ENCODE measurements around the gene NPB.
A peak's percentile ranks its signal among the peaks of the same experiment; 100 is the strongest.

Gene NPB

DNA sequence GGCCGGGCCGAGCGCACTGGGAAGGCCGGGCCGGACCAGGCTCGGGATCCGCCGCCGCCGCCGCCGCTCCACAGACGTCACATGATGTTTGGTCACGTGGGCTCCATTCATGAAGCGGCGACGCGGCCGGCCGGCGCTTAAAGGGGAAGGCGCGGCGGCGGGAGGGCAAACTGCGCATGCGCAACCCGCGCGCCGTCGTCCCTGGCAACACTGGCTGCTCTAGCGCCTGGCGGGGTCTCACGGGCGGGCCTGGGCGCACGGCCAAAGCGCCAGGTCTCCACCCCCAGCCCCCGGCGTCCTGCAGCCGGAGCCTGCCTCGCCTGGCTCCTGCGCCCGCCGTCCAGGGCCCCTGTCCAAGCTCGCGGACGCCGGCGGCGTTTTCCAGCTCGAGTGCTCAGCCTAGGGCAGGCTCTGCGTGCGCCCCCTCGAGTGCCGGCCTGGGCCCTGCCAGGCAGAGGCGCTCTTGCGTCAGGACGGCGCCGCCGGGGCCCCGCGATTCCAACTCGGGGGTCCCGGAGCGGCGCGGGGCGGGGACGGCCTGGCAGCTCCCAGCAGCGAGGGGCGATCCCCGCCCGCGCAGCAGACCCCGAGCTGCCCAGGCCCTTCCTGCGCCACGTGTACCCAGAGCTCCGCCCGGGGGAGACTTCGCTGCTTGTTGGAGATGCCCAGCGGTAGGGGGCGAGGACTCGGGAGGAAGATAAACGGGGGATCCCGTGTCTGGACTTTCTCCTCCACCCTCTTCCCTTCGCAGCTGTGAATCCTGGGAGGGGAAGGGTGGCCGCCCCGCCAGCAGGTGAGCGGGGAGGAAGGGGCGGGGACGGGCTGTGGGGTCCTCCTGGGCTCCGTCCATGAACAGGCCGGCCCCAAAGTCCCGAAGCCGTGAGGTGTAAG lies 25.9 kb downstream of the NPB start, which contains the start of gene MAFG:
MAFG (minus strand) TSS at position 83 of the 891 bp plus-strand sequence. CDS start 4,550 bp downstream, outside the sequence.
- peak; percentile 86 for DNase-seq

DNA sequence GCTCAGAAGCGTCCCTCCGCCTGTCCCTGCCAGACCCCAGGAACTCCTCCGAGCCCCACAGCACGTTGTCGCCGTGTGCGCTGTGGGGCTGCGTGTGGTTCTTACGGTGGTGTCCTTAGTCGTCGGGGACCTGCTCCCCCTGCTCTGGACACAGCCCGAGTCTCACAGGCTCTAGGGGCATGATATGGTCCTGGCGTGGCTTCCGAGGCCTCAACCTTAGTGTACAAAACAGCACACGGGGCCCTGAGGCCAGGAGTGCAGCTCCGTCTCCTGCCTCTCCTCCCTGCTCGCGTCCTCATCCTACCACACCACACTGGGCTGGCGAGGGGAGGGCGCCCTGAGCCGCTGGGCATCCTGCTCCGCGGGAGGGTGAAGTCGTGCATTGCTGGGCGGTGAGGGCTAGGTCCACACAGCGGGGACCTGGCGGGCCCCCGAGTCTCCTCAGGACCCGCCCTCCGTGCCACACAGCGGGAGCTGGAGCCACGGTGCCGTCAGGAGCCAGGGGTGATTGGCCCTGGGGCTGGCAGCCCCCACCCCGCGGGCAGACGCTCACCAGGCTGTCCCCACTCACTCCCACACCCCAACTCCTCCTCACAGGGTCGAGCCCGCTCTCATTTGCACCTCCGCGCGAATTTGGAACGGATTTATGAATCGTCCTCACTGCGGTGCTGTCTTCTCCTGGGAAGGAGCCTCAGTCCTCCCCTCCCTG lies 26.7 kb downstream of the NPB start:
- DNase-seq, result no peak

DNA sequence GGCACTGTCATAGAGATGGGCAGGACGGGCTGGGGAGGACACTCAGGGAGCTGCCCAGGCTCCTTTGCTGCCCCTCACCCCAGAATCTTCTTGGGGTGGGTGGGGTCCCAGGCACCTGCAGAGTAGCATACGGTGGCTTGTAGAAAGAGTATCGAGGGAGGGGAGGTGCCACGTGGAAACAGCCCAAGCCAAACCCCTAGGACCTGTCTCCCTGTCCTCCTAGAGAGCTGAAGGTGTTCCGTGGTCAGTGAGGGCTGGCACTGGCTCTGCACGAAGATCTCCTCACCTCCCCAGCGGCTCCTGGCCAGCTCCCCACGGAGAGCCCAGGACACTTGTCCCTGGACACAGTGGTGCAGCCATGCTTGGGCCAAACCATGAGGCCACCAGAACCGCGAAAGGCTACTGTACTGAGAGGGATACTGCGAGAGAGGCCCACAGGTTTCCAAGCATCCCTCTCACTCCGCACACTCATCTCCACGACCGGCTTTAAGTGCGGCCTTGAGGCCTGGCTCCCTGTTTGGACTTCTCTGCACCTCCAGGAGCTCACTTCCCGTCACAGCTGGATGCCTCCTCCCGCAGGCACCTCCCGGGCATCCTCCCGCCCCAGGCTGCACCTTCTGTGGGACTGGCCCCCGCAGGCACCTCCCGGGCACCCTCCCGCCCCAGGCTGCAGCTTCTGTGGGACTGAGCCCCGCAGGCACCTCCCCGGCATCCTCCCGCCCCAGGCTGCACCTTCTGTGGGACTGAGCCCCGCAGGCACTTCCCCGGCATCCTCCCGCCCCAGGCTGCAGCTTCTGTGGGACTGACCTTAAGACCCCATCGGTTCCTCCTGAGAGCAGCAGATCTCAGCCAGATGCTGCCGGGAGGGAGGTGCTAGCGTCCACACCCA lies 27.5 kb downstream of the NPB start:
- DNase-seq, result no peak

DNA sequence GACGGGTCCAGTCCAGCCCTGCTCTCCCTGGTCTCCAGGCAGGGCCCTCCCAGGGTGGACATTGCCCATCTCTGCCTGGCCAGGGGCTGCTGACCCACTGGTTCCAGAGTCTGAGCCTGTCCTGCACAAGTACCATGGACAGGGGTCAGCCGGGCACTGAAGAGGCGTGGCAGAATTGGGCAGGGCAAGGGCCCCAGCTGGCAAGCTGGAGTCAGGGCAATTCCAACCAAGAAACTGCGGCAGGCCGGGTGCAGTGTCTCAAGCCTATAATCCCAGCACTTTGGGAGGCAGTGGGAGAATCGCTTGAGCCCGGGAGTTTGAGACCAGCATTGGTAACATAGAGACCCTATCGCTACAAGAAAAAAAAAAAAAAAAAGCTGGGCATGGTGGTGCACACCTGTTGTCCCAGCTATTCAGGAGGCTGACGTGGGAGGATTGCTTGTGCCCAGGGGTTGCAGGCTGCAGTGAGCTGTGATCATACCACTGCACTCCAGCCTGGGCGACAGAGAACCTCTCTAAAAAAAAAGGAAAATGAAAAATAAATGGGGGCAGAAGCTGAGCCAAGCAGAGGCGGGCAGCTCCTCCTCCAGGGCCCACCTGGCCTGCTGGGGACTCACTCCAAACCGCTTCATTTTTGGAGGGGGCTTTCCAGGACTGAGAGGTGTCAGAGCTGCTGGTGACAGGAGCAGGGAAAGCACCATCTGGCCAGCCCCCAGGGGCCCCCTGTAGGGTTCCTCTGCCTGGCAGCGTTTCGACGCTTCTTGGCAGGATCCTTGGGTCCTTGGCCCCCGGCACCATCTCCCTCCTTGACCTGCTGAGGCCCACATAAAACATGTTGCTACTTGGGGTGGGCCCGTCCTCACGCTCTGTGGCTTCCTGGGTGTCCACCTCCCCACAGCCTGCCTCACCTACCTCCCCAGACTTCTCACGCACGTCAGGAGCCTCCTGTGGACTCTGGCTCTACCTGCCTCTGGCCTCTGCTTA lies 28.4 kb downstream of the NPB start:
- DNase-seq, result no peak

DNA sequence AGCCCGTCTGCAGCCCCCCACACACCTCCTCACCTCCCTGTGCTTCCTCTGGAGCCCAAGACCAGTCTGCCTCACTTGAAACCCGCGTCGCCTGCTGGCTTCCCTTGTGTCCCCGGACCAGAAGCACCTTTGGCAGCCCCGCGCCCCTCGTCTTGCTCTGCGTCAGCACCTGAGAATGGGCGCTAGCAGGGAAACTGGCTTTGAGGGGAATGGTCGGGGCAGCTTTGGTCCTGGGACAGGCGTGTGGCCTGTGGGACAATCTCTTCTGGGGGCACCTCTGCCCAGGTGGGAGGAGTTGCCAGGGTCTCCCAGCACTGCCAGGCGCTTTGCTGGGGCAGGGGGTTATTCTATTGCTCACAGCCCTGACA lies 29.1 kb downstream of the NPB start:
- DNase-seq, result no peak

DNA sequence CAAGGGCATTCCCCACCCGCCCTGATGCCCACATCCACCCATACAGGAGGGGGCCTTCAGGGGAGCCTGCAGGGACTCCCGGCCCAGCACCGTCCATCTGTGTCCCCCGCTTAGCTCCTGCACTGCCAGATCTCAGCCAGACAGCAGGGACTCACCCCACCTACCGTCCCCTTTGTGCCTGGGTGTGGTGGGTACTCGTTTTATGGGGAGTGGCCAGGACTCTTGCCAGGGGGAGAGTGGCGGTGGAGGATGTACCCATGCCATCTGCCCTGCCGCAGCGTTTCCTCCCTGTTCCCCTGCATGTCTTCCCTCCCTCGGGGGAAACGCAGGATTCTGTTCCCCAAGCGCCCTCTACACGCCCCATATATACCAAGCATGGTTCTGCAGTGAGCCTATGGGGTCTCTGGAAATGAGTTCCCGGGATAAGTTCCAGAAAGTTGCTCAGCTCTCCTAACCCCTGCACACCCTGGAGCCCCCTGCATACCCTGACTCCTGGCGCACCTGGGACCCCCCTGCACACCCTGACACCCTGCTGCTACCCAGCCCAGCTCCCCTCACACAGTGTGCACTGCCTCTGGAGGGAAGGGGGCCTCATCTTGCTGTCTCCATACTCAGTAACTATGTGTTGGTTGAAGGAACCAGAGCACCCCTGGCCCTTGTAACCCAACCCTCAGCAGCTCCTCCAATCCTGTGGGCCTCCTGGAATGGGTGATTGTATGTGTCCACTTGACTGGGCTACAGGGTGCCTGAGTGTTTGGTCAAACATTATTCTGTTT lies 29.7 kb downstream of the NPB start:
- no peak for DNase-seq

DNA sequence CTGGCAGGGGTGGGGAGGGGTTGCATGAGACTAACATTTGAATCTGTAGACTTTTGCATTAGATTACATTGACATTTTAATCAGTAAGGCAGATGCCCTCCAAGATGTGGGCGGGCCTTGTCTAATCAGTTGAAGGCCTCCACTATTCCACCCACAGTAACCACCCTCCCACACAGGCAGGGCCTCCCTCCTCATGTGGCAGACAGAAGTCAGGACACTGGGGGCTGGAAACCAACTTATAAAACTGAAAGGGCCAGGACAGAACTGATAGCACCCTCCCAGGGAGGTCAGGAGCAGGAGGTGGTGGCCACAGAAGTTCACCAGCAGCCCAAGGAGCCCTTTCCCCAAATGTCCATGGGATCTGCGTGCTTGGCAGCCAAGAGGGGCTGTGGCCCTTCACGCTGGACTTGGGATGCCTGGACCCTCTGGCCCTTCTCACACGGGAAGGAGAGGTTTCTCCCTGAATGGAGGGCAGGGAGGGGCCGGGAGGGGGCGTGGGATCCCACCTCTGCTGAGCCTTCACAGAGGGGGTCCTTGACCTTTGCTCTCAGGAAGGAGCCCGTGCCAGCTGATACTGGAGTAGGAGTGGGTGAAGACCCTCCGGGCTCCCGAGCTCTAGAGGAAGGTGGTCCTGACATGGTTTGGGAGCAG lies 30.4 kb downstream of the NPB start:
- DNase-seq, result no peak

DNA sequence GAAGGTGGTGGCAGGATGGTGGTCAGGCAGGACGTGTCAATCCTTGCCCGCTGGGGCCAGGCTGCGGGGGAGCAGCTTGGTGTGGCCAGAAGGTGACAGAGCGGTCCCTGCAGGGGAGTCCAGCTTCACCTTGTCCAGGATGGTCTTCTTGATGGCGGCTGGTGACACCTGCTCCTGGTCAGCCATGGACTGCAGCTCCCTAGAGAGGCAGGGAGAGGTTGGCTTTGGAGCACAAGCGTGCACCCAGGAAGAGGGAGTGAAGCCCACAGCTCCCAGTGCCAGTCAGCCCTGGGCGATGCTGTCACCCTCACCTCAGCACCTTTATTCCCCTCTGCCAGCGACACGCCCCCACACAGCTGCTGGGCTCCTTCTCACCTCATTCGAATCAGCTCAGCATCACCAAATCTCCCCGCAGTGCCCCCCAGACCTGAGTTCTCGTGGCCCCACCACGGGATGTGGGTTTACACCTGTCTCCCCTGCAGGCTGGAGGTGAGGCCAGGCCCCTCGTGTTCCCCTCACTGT lies 31.2 kb downstream of the NPB start:
- DNase-seq, result no peak

DNA sequence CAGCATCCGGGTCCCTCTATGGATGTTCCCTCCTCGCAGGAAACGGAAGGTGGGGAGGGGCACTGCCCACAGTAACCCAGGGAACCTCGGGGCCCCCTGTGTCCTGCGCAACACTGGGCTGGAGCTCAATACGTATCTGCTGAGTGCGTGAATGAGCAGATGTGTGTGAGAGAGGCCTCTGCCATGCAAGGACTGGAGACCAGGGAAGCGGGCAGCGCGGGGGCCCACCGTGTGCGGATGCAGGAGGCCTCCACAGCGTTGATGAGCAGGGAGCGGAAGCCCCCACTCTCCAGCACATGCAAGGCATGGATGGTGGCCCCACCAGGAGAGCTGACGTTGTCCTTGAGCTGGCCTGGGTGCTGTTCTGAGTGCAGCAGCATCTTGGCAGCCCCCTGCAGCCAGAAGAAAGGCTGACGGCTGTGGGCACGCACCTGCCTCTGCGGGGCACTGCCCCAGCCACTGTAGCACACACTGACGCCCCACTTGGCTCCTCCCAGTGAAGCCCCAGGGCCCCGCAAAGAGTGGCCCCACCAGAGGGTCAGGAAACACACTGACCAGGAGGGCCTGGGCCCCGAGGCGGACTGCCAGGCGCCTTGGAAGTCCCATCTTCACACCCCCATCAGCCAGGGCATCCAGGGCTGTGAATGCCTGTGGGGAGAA lies 32.2 kb downstream of the NPB start:
- no peak for DNase-seq

DNA sequence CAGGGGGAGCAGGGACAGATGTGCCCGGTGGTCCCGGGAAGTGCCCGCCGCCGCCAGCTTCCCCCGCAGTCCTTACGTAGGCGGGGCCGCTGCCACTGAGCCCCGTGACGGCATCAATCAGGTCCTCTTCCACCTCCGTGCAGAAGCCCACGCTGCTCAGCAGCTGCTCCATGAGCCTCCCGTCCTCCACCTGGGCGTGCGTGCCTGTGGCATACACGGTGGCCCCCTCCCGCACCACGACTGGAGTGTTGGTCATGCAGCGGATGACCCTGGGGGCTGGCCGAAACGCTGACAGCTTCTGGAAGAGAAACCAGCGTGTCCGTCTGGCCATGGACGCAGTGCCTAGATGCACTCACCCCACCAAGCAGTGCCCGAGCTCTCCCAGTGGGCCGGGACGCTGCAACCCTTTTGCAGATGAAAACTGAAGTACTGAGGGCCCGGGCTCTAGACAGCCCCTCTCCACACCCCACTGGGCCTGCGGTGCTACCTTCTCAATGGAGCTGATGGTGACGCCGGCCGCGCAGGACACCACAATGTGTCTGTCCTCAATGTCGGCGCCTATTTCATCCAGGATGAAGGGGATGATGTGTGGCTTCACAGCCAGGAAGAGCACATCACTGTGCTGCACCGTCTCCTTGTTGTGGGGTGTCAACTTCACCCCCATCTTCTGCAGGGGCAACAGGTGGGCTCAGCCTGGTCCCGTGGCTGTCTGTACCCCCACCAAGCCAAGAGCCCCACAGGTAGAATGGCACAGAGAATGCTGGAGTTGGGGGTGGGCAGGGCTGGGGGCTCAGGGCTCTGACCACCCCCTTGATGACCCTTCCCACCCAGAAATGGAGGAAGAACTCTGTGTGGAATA lies 33.0 kb downstream of the NPB start:
- DNase-seq, result no peak

DNA sequence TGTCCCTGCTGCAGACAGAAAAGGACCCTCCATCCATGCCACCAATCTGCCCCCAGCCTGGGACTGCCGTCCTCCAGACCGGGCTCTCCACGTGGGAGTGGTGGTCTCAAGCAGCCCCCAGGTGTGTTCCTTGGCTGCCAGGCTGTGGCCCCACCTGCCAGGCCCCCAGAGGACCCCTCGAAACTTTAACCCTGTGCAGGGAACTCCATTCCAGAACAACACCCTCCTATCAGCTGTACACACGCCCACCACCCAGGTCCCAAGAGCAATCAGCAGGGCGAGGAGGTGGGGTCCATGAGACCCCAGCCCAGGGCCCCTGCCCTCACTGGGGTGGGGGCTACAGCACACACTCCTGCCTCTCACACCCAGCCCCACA lies 33.7 kb downstream of the NPB start:
- no peak for DNase-seq

DNA sequence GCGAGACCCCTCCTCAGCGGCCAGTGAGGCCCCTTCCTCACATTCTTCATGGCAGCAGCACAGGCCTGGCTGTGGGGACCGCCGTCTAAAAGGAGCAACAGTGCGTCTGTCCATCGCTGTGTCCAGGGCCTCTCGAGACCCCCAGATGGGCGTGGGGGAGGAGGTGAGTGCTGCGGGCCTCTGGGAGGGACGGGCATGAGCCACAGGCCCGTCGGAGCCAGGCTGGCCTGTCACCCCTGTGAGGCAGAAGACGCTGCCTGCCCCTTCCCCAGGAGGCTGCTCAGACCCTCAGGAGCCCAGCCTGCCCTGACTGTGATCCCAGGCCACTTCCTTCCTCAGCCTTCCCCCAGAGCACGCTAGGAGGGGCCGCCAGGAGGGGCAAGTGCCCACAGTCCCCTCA lies 37.2 kb downstream of the NPB start:
- no peak for DNase-seq

DNA sequence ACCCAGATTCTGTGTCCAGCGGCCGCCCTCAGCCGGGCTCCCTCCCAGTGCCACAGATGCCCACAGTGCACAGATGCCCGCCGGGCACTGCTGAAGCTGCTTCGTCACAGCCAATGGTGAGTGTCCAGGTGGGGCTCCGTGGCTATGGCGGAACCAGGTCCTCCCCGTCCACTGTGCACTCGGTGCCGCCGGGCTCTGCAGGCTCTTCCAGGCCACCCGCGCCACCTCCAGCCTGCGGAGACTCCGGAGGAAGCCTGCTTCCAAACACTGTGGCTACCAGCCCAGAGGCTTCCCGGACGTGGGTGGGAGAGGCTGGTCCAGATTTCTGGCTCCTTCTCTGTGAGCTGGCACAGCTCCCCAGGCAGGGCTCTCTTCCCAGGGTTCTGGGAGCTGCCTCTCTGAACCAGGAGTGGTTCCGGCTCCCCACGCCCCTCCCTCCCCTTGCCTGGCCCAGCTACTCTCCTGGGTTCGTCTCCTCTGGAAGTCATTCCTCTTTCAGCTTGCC lies 37.9 kb downstream of the NPB start:
- no peak for DNase-seq

DNA sequence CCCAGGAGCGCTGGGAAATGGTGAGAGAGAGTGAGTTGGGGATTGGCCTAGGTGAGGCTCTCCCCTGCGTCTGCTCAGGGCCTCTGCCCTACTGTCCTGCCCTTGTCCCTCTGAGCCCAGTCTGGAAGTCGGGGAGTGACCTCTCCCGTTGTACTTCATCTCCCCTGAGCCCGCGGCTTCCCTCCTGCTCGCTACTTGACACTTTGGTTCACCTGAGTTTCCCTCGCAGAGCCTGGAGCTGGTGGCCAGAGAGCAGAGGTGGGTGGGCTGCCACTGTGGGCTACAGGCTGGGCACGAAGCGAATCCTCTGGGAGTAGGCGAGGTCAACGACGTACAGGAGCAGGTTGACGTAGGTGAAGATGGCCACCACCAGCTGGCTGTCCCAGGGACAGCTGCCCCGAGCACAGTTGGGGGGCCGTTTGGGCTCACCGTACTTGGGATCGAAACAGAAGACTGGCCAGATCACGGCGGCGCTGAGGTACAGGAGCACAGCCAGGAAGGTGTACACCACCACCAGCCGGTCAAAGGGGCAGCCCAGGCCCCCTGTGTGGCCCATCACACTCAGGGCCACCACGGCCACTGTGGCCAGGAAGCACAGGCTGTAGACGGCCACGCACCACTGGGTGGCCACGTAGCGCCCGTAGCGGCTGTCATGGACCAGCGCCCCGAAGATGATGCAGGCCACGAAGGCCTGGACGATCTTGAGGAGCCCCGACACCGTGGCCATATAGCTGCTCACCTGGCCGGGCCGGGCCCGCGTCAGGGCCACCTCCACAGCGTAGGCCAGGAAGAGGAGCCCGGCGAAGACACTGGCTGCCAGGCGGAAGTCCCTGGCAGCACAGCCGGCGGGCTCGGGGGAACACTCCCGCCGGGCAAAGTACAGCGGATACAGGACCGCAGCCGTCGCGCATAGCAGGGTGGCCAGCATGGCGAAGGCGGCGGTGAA lies 38.8 kb downstream of the NPB start:
- no peak for DNase-seq

DNA sequence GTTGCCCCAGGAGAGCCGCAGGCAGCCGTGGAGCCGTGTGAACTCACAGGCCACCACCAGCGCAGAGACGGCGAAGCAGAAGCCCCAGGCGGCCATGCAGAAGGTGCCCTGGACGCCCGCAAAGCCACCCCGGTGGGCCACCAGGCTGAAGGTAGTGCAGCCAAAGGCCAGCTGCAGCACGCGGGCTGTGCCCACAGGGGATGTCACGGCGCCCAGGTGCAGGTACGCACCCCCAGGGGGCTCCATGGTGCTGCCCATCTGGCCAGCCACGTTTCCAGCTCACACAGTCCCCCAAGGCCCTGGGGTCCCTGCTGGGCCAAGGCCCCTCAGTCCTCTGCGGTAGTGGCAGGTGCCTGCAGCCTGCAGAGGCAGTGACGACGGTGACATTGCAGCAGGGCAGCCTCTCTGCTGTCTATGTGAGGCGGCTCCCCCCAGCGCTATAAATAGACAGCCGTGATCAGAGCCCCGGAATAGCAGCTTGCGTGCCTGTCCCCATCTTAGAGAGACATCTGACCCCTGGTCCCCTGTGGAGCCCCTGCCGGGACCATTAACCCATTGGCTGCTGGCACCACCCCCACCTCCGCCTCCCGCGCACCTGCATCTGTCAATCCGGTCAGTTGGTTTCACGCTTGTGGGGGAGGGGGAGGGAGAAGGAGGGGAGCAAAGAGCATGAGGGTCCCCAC lies 39.6 kb downstream of the NPB start:
- DNase-seq, result no peak

DNA sequence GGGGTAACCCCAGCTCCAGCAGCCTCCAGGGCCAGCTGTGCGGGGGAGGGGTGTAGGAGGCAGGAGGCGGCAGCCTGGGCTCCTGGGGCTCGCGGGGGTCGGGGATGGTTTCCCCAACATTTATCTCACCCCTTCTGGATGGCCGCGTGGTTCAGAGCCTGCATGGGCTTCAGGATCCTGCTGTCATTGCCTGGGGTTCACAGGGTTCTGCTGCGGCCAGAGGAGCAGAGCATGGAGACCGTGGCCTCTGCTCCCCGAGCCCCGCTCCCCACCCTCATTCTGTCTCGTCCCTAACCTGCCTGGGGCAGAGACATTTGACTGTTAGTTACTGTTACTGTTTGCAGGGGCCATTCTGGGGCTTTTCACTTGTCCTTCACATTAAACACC lies 40.1 kb downstream of the NPB start:
- no peak for DNase-seq

DNA sequence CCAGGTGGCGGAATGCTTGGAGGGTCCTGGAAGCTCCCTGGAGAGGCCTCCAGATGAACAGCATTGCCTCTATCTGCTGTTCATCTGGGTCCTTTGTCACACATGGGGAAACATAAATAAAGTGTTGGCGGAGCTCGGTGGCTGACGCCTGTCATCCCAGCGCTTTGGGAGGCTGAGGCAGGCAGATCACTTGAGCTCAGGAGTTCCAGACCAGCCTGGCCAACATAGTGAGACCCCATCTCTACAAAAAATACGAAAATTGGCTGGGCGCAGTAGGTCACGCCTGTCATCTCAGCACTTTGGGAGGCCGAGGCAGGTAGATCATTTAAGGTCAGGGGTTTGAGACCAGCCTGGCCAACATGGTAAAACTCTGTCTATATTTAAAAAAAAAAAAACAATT lies 42.8 kb downstream of the NPB start:
- DNase-seq, result no peak
